Endothelial cell of hepatic sinusoid (primary cell): ENCODE results near the gene CCDC144A.
"Not testable (repeated sequence)": the region's sequence is repeated elsewhere in the genome, so short reads cannot be mapped to it uniquely, and the experiment has no call there.

Source experiments
- in situ Hi-C: cut with HindIII; loops from 2 replicates; pipeline ENCODE4 v1.10.0; 2017; ENCODE audit warnings: low sequenced_read_pairs

CCDC144A gene

DNA sequence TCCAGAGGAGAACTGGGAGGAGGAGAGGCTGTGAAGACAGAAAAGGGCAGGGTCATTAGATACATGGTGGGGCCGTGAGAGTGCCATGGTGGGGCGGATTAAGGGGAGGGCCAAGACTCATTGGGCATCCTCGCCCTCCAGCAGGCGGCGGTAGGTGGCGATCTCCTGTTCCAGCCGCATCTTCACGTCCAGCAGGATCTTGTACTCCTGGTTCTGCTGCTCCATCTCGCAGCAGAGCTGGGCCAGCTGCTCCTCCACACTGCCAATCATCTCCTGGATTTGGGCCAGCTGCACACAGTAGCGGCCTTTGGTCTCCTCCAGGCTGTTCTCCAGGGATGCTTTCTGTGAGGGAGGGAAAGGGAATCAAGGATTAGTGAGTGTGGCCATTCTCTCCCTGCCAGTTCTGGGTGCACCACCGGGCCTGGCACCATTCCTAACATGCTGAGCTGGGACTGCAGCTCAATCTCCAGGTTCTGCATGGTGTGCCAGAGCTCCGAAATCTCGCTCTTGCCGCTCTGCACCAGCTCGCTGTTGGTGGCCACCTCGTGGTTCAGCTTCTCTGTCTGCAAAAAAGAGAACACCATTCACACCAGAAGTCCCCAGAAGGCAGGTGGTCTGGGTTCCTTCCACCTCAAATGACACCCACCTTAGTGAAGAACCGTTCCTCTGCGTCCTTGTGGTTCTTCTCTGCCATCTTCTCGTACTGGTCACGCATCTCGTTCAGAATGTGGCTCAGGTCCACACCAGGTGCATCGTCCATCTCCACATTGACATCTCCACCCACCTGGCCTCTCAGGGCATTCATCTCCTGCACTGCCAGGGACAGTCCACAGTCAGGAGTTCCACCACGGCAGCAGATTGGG is 129.0 kb downstream of the CCDC144A start:
- in situ Hi-C loops: no loop called here

DNA sequence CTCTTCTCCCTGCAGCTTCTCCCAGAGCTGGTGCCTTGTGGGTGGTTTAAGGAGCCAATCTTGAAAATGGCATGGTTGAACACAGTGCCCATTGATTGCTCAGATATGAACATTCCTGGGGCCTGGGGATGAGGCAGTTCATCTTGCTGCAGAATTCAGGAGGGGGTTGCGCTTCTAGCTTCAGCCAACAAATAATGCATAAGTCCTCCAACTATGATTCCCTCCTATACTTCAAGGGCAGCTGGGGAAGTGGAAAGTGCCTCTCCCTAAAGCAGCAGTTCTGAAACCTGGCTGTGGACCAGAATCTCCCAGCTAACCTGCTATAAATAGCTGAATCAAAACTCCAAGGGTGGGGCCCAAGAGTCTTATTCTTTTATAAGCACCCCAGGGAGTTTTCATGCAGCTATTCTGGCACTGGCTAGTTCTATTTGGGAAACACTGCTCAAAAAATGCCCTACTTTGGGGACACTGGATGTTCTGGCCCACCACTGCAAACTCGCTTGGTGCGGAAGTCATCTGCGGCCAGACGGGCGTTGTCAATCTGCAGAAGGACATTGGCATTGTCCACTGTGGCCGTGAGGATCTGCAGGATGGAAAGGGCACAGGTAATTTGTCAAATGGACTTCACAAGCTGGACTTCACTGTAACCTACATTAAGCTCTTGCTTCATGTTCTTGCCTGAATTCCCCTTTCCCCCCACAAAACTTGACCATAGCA is 130.3 kb downstream of the CCDC144A start:
- in situ Hi-C loops: no loop called here

GRCh38 chr17:16820979-16821543 is 131.0 kb downstream of the CCDC144A start:
- in situ Hi-C loops: no loop called here

DNA sequence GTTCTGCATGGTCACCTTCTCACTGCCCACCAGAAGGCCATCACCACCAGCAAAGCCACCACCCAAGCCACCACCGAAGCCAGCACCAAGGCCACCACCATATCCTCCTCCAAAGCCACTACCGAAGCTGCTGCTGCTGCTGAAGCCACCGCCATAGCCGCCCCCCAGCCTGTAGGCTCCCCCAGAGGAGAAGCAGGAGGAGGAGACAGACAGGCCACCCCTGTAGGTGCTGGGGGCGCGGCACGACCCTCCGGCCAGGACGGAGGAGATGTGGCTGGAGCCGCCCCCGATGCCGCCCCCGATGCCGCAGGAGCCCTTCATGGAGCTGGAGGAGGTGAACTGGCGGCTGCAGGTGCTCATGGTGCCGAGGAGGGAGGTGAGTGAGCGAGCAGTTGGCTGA is 132.1 kb downstream of the CCDC144A start:
- in situ Hi-C loops: not testable (repeated sequence)

GRCh38 chr17:16823768-16824406 is 133.8 kb downstream of the CCDC144A start:
- in situ Hi-C loops: not testable (repeated sequence)
